ENCODE results near the gene SNX25.
"Not testable (repeated sequence)": the region's sequence is repeated elsewhere in the genome, so short reads cannot be mapped to it uniquely, and the experiment has no call there.

SNX25 gene

GRCh38 chr4:185209031-185209851 is at the start of gene SNX25:
Gene SNX25 (plus strand): TSS chr4:185209598. CDS start chr4:185209827, 229 bp downstream.
- no peak for DNase-seq

GRCh38 chr4:185165605-185166063 is 43.8 kb upstream of the SNX25 start:
- DNase-seq, result no peak

DNA sequence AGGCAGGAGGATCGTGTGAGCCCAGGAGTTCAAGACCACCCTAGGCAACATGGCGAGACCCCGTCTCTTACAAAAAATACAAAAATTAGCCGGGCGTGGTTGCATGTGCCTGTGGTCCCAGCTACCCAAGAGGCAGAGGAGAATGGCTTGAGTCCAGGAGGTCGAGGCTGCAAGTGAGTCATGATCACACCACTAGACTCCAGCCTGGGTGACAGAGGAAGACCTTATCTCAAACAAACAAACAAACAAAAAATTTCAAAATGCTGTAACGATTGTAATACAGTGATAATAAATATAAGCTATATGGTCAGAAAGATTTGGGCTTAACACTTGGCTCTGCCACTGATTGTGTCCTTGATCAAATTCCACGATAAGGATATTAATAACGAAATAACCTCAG is 42.2 kb upstream of the SNX25 start:
- no peak for DNase-seq

GRCh38 chr4:185171373-185172071 is 37.9 kb upstream of the SNX25 start:
- DNase-seq, result no peak

DNA sequence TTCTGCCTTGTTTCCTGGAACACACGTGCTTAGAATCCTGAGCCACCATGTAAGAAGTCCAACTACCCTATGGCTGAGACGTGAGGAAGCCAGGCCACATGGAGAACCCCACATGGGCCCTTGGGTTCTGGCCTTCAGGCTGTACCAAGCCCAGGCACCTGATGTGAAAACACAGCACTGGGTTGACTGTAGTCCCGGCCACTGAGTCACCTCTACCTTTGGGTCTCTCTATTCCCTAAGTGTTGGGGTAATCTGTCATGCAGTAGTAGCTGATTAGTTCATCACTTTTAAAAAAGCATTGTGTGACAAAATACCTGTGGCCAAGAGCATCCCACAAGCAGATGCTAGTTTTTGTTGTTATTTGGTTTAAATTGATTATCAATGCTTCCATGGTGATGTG is 29.9 kb upstream of the SNX25 start:
- DNase-seq, result no peak

- no peak for DNase-seq
These were observed 27.2 kb upstream of the SNX25 start for GRCh38 chr4:185182239-185182638.

DNA sequence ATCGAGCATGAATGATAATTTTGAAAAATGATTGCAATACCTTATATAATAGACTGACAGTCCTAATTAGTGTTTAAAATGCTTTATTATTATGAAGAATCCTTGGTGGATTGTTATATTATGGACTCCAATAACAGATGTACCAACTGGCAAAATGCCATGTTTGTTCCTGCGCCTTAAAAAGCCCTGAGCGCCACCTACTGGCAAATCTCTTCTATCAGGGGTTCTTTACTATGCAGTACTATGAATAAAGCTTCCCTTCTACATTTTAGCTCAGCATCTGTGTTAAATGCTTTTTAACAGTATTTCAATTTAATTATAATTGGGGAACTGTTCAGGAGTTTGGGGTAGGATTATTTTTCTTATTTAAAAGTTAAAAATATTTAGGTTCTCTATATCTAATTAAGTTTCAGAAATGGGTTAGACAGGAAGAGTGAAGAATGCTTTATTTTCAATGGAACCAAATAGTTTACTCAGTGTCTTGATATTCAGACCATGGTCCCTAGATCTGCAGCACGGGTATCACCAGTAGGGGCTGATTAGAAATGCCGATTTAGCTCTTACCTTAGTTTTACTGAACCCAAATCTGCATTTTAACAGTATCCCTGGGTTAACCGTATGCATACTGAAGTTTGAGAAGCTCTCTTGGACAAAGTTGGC is 25.6 kb upstream of the SNX25 start:
- peak; percentile 42 for DNase-seq

- DNase-seq, result no peak
These were observed 22.6 kb upstream of the SNX25 start for GRCh38 chr4:185186769-185187168.

- no peak for DNase-seq
These were observed 19.6 kb upstream of the SNX25 start for GRCh38 chr4:185189606-185190305.

DNA sequence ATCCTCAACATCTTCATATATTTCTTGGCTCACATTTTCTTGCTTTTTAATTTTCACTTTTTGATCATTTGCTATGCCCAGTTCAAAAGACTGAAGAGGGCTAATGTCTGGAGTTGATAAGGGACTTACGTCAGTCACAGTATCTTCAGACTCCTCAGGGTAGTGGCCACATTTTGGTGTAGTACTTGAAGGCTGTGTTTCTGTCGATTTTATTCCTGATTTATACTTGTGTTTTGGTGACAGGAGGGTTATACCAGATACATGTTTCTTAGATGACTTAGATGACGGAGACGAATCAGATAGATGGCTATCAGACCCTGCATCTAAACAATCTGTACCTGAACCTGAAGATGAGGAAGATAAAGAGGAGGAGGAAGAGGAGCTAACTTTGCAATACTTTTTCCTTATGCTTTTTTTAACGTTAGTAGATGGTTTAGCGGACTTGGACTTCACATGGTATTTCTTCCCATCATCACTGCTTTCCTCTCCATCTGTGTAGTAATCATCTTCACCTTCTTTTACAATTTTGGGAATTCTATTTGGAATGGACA is 19.0 kb upstream of the SNX25 start:
- DNase-seq, result no peak

- no peak for DNase-seq
These were observed 17.3 kb upstream of the SNX25 start for GRCh38 chr4:185192059-185192458.

- no peak for DNase-seq
These were observed 14.2 kb upstream of the SNX25 start for GRCh38 chr4:185194924-185195888.

GRCh38 chr4:185196437-185196836 is 13.0 kb upstream of the SNX25 start:
- DNase-seq, result no peak

DNA sequence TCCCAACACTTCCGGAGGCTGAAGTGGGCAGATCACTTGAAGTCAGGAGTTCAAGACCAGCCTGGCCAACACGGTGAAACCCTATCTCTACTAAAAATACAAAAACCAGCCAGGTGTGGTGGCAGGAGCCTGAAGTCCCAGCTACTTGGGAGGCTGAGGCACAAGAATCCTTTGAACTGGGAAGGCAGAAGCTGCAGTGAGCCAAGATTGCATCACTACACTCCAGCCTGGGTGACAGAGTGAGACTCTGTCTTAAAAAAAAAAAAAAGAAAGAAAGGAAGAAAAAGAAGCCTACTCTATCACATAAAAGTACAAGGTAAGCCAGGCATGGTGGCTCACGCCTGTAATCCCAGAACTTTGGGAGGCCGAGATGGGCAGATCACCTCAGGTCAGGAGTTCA is 11.2 kb upstream of the SNX25 start:
- not testable (repeated sequence) for DNase-seq

DNA sequence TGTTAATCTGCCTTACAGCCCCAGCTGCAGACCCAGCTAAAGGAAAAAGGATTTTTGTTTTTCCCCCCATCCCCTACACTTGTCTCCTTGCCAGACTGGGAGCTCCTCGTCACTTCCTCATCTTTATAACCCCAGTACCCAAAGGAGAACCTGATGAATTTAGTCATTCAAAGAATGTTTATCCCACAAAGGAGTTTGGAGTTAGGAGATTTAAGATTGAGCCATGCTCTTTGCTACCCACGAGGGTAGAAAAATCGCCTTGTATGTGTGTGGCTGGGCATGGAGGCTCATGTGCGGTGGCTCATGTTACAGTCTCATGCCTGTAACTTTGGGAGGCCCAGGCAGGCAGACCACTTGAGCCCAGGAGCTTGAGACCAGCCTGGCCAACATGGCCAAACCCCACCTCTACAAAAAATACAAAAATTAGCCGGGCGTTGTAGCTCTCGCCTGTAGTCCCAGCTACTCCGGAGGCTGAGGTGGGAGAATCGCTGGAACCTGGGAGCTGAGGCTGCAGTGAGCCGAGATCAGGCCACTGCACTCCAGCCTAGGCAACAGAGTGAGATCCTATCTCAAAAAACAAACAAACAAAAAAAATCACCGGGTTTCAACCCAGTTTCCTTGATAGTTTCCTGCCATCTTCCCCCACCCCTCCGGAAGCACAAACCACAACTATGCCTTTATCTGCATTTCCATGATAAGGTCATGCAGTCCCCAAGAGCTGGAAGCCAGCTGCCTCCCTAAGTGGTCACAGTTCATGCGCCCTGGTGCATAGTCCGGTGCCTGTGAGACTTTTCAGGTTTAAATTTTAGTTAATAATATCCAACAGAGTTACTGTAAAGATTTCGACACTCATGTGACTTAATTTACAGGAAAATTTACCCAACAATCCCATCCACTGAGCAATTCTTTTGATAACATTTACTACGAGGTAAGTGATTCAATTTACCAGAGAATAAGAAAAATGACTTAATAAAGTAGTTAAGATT is 7.1 kb upstream of the SNX25 start:
- no peak for DNase-seq

DNA sequence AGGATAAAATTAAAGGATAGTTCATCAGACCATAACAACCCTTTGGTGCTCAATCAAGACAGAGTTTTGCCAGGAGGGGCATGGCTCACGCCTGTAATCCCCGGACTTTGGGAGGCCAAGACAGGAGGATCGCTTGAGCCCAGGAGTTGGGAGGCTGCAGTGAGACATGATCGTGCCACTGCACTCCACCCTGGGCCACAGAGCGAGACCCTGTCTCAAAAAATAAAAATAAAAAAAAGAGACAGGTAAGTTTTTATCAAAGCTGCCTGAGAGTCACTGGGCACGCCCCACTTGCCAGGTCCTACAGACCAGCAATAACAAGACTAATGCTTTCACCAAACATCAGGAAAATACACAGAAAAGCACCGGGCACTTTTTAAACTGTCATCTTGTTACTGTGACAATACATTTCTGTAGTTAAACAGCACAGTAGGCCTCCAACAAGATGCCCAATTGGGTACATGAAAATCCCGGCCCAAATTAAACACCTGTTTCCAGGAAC is 6.4 kb upstream of the SNX25 start:
- DNase-seq, result no peak

- no peak for DNase-seq
These were observed 5.7 kb upstream of the SNX25 start, which contains the start of gene CFAP97 for GRCh38 chr4:185203486-185204237. Gene CFAP97 (minus strand): TSS chr4:185204000. CDS start chr4:185191196, 12,804 bp downstream.

DNA sequence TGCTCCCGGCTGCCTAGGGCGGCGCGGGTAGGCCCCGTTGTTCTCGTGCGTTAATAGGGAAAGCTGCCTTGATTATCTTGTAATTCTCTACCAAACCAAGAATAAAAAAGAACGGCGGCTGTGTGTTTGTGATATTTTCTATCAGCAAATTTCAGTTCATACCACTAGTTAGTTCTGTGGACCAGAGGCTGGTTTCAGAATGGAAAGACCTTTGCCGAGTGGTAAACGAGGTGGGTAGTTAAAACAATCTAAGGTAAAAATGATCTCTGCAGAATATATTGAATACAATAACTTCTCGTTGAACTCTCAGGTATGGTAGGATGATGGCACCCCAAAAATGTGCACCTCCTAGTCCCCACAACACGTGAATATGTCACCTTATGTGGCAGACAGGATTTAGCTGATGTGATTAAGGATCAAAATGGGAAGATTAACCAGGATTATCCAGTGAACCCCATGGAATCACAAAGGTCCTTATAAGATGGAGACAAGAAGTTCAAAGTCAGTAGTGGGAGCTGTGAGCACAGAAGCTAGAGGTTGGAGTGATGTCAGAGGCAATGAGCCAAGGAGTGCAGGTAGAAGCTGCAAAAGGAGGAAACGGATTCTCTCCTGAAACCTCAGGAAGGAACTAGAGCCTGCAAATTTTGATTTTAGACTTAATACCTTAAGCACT is 5.0 kb upstream of the SNX25 start:
- DNase-seq, result no peak
